LNCAP (cell line): Measurements from ENCODE around the gene SUPT20H.

Experiments
- CTCF ChIP-seq: fragments of 450-650 bp; IDR thresholded peaks from 2 replicates; pipeline ENCODE4 v1.5.1; 2017; ENCODE audit warnings: mild to moderate bottlenecking

Gene SUPT20H

GRCh38 chr13:37087486-37087885 lies 28.0 kb upstream of the SUPT20H start:
- TF ChIP-seq CTCF: no peak

DNA sequence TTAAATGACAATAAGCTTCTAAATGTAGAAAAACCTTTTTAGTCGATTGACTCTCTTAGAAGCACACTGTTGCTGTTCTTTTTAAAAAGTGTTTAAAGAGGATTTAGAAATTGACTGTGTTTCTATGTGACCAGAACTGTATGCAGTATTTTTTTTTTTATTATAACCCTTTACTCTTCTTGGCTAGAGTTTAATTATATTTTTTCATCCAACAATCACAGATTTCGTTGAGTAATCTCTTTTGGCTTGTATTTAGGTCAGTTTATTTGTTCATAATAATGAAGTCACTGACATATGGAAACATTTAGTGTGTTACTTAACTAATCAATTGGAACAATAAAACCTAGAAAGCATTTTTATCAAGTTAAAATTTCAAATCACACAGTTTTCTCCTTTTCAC lies 26.1 kb upstream of the SUPT20H start:
- no peak for TF ChIP-seq CTCF

- TF ChIP-seq CTCF: no peak
These were observed 17.3 kb upstream of the SUPT20H start for GRCh38 chr13:37076818-37077217.

DNA sequence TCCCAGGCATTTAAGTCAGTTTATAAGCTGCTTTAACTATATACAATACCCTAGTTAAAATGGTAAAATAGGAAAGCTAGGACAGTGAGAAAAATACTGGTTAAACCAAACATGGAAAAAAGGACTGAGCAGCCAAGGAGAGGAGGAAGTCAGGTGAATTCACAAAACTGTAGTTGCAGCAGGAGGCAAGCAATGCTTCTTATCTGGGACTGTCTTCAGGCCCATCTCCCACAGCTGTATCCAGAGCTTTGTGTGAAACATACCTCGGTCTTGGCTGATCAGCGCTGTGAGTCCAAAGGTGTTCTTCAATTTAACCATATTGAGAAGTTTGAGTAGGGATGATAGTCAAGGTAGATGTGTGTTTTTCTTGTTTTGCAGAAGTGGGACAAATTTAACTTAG lies 15.7 kb upstream of the SUPT20H start:
- no peak for TF ChIP-seq CTCF

GRCh38 chr13:37074703-37075102 lies 15.2 kb upstream of the SUPT20H start:
- TF ChIP-seq CTCF: peak; percentile 56; the same call in 1 of the 2 replicates

DNA sequence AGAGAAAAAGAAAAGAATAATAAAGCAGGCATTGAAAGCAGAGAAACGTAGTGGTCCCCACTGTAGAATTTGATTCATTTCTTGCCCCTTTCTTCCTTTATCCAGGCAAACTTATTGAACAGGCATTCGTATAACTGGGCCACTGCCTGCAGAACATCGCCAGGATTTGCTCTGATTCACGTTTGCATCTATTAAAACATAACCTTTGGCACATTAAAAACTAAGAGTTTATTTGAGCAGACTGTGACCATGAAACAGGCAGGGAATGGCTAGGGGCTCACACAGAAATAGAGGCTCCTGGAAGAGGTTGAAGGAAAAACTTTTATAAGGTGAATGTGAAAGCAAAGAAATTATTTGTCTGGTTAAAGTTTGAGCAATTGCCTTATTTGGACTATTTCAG lies 12.5 kb upstream of the SUPT20H start:
- TF ChIP-seq CTCF: no peak

DNA sequence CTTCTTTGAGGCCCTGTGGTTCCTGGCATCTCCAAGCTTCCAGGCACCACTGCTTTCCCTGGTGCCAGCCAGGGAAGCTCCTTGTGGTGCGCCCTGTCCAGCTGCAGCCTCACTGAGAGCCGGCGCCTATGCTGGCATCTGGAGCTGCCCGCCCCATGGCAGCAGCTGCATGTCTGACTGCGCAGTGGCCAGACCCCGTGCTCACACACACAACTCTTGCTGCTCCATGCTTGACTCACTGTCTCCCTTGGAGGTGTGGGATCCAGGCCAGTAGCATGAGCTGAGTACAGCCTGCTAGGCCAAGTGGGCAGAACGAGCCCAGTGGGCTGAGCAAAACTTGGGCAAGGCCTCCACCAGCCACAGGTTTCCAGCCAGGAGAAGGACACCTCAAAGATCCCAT lies 11.5 kb upstream of the SUPT20H start:
- no peak for TF ChIP-seq CTCF

DNA sequence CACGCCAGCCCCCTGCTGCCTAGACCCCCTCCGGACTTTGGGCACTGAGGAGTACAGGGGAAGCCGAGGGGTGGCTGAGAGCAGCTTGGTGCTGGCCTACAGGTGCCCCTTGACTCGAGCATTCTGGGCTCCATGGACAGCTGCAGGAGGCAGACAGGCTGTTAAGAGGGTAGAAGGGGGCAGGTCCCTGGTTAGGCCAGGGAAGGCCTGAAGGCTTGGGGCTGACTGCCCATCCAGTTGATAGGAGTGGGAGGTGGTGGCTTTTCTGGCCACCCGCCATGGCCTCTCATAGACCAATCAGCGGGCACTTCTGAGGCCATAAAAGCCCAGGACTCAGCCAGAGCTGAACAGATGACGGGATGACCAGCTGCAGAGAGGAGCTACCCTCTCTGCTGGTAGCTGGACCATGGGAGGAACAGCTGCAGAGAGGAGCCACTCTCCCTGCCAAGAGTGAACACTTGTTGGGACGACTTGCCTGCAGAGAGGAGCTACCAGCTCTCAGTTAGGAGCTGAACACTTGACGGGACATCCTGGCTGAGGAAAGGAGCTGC lies 10.7 kb upstream of the SUPT20H start:
- TF ChIP-seq CTCF: no peak
